ENCODE measurements around the gene CLHC1. TPM values are rescaled to one million over a fixed set of nuclear protein-coding genes. Genes with fewer than 3 reads are reported as not detected.

Gene CLHC1
- total RNA-seq, 1 experiment from 2014 or later = 9.2 TPM

DNA sequence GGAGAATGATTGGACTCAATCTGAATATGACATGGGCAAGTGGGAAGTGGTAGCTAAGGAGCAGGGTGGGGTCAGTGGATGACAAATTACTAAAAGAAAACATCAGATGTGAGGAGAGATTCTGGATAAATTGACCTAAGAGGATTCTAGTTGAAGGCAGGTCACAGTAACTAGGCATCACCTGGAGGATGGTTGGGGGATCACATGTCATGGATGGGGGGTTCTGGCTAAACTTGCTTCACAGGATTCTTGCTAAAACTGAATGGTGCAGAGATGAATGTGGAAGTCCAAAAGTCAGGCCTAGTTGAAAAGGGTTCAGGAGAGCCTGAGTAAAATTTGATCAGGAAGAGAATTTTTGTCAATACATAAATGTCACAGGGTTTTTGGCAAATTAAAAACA lies 18.3 kb downstream of the CLHC1 start:
- H3K9me3 ChIP-seq (ENCODE audit: control insufficient read depth, low read depth, low read length) = no peaks in the 10 kb centered on the region
- H2AFZ ChIP-seq (ENCODE audit: low read length) = no peak overlapping the region
- H3K79me1 ChIP-seq (ENCODE audit: insufficient read depth, low read depth, low read length, poor library complexity, severe bottlenecking) = no peaks in the 10 kb centered on the region
- no peaks in the 10 kb centered on the region; the same call in 1 of the 2 replicates for H3K4me1 ChIP-seq (ENCODE audit: insufficient read depth, low read length)
- H2BK120ac ChIP-seq (ENCODE audit: low read depth, low read length, poor library complexity, severe bottlenecking) = no peak overlapping the region
- no peaks in the 10 kb centered on the region for H3K79me2 ChIP-seq (ENCODE audit: insufficient read depth, low read length)
- no peak overlapping the region for H2AK5ac ChIP-seq (ENCODE audit: insufficient read length, low read length)
- H3T11ph ChIP-seq (ENCODE audit: low read length) = no peak overlapping the region
- Mint-ChIP-seq H3K9me3 (no peaks in the 10 kb centered on the region), H3K4me1 (peaks cover 8 to 19% of the 10 kb centered on the region in 2 experiments), H3K36me3 (ENCODE audit: insufficient read depth in 1 of 3, low read depth in 3 of 3) (no peaks in the 10 kb centered on the region), H3K4me3 (no peak overlapping the region; a peak in 1 of 5 replicates), H3K27ac (peak overlapping the region in 1 of 3 experiments; percentile 23; a peak in 3 of 7 replicates), H3K27me3 (ENCODE audit: low read depth) (no peaks in the 10 kb centered on the region)
- no peak for DNase-seq
- no peak overlapping the region for H3K23ac ChIP-seq (ENCODE audit: insufficient read length, low read depth, low read length)
- no peak overlapping the region for H3K18ac ChIP-seq (ENCODE audit: insufficient read length, low read depth, low read length)
- H4K8ac ChIP-seq (replicated peaks; ENCODE audit: insufficient read length, low read depth, low read length) = no peak overlapping the region
- TF ChIP-seq, protein P1, sequence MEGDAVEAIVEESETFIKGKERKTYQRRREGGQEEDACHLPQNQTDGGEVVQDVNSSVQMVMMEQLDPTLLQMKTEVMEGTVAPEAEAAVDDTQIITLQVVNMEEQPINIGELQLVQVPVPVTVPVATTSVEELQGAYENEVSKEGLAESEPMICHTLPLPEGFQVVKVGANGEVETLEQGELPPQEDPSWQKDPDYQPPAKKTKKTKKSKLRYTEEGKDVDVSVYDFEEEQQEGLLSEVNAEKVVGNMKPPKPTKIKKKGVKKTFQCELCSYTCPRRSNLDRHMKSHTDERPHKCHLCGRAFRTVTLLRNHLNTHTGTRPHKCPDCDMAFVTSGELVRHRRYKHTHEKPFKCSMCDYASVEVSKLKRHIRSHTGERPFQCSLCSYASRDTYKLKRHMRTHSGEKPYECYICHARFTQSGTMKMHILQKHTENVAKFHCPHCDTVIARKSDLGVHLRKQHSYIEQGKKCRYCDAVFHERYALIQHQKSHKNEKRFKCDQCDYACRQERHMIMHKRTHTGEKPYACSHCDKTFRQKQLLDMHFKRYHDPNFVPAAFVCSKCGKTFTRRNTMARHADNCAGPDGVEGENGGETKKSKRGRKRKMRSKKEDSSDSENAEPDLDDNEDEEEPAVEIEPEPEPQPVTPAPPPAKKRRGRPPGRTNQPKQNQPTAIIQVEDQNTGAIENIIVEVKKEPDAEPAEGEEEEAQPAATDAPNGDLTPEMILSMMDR (conservative IDR thresholded peaks at IDR 0.05) = peak; percentile 24; the same call in 1 of the 3 replicates
- H3K27ac ChIP-seq (ENCODE audit: insufficient read length, low read depth, low read length) = no peak overlapping the region
- H2BK12ac ChIP-seq (ENCODE audit: insufficient read length, low read depth, low read length) = no peak overlapping the region
- H2BK5ac ChIP-seq (ENCODE audit: insufficient read length, low read length) = no peak overlapping the region
- no peak overlapping the region for H2BK15ac ChIP-seq (ENCODE audit: low read depth, low read length)
- no peak overlapping the region for H3K4ac ChIP-seq (ENCODE audit: low read depth, low read length)
- H3K4me2 ChIP-seq (ENCODE audit: insufficient read depth, insufficient read length, low read length) = no peak overlapping the region
- no peaks in the 10 kb centered on the region for H4K20me1 ChIP-seq (ENCODE audit: control insufficient read depth, insufficient read depth, insufficient read length)
- no peaks in the 10 kb centered on the region for H3K27me3 ChIP-seq (ENCODE audit: insufficient read depth, low read length)
- H4K5ac ChIP-seq (ENCODE audit: insufficient read length, low read depth, low read length) = no peak overlapping the region
- H3K23me2 ChIP-seq (ENCODE audit: insufficient read length, low read depth, low read length, poor library complexity, severe bottlenecking) = no peaks in the 10 kb centered on the region
- H3K9ac ChIP-seq (ENCODE audit: extremely low read depth, insufficient read length, low read length) = no peak overlapping the region
- H3K56ac ChIP-seq (ENCODE audit: insufficient read length, low read depth, low read length) = no peak overlapping the region
- H4K91ac ChIP-seq (ENCODE audit: insufficient read length, low read depth, low read length) = no peak overlapping the region
- no peak overlapping the region for H2BK20ac ChIP-seq (ENCODE audit: low read depth, low read length, poor library complexity, severe bottlenecking)
- H3K14ac ChIP-seq (ENCODE audit: insufficient read depth, low read length) = no peak overlapping the region

Measured in H9 (cell line).